HG02798 (cell line): ENCODE data around the gene FAM98C.

Experiments
- ATAC-seq: cut with Tn5 transposase; IDR thresholded peaks from one replicate; pipeline ENCODE4 v1.9.1; 2021; ENCODE audit warnings: mild to moderate bottlenecking; ENCODE audit not compliant: unreplicated experiment, poor library complexity

The FAM98C gene

GRCh38 chr19:38376576-38376975 is 26.3 kb upstream of the FAM98C start:
- no peak for ATAC-seq

DNA sequence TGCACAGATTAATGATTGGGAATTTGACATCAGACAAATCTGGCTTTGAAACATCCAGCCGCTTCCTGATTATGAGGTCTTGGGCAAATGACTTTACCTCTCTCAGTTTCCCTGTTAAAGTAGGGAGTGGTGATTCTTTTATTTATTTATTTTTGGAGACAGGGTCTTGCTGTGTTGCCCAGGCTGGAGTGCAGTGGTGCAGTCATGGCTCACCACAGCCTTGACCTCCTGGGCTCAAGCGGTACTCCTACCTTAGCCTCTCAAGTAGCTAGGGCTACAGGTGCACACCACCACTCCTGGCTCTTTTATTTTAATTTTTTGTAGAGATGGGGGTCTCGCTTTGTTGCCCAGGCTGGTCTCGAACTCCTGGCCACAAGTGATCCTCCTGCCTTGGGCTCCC is 25.8 kb upstream of the FAM98C start:
- no peak for ATAC-seq

GRCh38 chr19:38378866-38379265 is 24.0 kb upstream of the FAM98C start:
- no peak for ATAC-seq

GRCh38 chr19:38381138-38381537 is 21.8 kb upstream of the FAM98C start:
- no peak for ATAC-seq

- ATAC-seq = no peak
Observed at GRCh38 chr19:38383184-38383583, 19.7 kb upstream of the FAM98C start.

GRCh38 chr19:38383743-38384142 is 19.1 kb upstream of the FAM98C start:
- ATAC-seq = no peak

DNA sequence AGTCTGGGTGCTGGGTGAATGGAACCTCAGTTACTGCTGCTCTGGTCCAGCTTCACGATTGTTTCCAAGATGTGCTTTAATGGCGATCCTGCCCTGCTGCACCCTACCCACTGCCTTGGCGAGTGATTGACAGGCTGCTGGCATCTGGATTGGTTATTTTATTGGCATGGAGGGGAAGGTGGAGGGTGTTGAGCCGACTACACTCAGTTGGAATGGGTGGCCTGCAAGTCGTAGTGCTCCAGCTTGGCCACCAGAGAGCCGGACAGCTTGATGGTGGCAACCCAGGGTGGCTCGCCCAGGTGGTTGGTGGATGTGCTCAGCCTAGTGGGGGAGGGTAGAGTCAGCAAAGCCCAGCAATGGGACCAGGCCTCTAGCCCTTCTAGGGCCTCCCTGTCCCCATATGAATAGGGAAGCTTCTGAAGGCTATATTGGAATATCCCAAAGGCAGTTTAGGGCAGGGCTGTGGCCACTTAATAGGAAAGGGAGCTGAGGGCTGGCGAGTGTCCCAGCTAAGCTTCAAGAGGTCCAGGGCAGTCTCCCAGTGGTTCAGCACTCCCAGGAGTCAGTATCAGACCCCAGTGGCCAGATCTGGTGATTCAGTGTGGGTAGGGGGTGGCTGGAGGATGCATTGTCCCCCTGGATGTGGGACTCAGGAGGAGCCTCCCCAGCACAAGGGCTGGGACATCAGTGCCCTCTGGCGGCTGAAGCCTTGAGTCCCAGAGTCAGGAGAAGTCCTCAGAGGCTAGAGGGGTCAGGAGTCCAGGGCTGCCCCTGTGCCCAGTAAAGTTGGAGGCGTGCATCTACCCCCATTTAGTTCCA is 18.5 kb upstream of the FAM98C start:
- no peak for ATAC-seq

GRCh38 chr19:38385057-38385803 is 17.7 kb upstream of the FAM98C start:
- ATAC-seq = no peak

- no peak for ATAC-seq
Observed at GRCh38 chr19:38385804-38386257, 17.1 kb upstream of the FAM98C start.

DNA sequence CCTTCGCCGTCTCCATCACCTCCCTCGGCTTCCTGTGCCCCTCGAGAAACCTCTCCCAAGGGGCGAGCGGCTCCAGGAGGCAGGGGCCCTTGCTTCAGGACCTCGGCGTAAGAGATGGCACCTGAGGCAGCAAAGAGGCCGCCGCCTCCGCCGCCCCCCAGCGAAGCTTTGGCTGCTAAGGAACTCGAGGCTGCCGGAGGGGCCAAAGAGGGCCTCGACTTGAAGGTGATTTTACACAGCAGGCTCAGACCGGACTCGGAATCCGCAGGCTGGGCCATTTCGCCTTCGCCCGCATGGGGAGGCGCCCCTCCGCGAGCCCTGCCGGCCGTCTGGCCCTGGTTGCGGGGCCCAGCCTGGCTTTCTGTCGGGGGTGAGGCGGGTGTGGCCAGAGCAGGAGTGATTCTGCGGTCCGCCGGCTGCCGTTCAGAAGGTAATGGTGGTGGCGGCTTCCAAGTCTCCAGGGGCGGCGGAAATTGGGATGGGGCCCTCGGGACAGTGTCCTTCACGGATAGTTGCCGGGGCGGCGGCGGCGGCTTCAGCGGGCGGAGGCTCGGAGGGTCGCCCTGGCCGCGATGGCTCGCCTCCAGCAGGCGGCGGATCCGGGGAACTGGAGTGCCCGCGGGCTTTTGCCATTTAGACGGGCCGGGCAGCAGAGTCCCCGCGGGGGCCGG is 16.5 kb upstream of the FAM98C start:
- no peak for ATAC-seq

- ATAC-seq = peak; percentile 1
Observed at GRCh38 chr19:38386971-38387549, 15.8 kb upstream of the FAM98C start.

DNA sequence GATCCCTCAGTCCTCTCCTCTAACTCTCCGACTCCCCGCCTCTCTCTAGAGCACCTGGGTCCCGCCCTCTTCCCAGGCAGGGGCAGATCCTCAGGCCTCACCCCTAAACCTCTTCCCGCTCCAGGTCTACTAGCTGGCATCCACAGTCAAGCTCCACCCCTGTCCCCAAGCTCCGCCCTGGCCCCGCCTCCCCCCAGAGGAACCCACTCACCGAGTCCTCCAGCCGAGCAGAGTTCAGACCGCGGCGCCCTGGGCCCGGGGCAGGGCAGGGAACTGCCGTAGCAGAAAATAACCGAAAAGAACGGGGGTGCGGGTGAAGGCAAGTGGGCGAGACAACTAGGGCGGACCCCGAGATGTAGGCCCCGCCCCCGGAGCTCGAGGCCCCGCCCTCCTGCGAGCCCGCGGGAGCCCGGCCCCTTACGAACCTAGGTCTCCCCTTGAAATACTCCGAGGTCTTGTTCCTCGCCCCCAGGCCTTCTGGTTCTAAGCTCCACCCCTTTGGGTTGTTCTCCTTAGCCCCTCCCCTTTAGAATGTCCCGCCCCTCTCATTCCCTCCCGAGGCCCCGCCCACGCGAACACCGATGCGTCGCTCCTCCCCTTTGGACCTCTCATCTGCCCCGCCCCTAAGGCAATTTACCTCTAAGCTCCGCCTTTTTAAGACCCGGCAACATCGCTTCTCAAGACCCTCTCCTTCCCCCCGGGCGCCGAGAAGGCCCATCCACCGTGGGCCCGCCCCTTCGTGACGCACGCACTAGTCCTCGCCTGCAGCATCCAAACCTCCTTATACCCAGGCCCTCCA is 15.1 kb upstream of the FAM98C start, which contains the start of gene GGN:
Gene GGN, minus strand, starts transcription at position 485 of the 799 bp plus-strand sequence. CDS start 773 bp downstream, outside the sequence.
- ATAC-seq = peak; percentile 51

- no peak for ATAC-seq
Observed at GRCh38 chr19:38388349-38389100, 14.4 kb upstream of the FAM98C start, which contains the start of gene SPRED3. SPRED3 (plus strand) TSS chr19:38388697; CDS start chr19:38390303, 1,606 bp downstream.

GRCh38 chr19:38389101-38389925 is 13.6 kb upstream of the FAM98C start:
- no peak for ATAC-seq

- ATAC-seq = no peak
Observed at GRCh38 chr19:38389957-38390924, 12.7 kb upstream of the FAM98C start.

GRCh38 chr19:38391911-38392464 is 10.9 kb upstream of the FAM98C start:
- no peak for ATAC-seq
